ENCODE measurements around the gene ARSG. TPM values are rescaled to one million over a fixed set of nuclear protein-coding genes. Genes with fewer than 3 reads are reported as not detected.
"Not testable (repeated sequence)": the region's sequence is repeated elsewhere in the genome, so short reads cannot be mapped to it uniquely, and the experiment has no call there.

ARSG gene
- polyA plus RNA-seq, 3 donors, result 15.5 to 19.3 (median 19.2) TPM

DNA sequence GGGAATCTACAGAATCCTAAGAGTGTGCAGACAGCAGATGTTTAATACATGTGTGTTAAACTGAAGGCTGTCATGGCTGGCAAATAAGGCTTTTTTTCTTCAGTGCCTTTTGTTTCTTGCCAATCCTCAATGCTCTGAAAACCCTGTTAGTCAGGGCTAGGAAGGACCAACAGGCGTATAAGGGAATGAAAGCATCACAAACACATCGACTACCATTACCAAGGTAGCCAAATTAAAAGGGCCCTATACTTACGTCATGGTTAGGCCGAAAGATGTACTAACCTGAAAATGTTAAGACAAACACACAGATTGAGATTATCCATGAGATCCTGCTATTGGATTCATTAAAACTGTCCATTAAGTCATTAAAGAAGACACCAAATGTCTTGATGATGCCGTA, 13.5 kb upstream of the ARSG start:
- intact Hi-C loops (cut with micrococcal nuclease), result loop anchor here in 1 of 2 donors (10.0 kb wide), 1 partner anchor 117 kb away; no protein-coding TSS in a partner anchor
- 100% methylated on average over 2 of the region's 5 CpGs for WGBS (ENCODE audit: insufficient coverage)
- Mint-ChIP-seq H3K27me3 (ENCODE audit: low read depth in 3 of 3) (no peaks in the 10 kb centered on the region), H3K9me3 (peaks cover 3 to 13% (median 7%) of the 10 kb centered on the region in 7 donors), H3K36me3 (peaks cover 86 to 98% of the 10 kb centered on the region in 2 donors), H3K27ac (no peak overlapping the region), H3K4me3 (no peak overlapping the region), H3K4me1 (peaks cover 11% of the 10 kb centered on the region)
- Histone ChIP-seq H3K4me3 (replicated peaks in 1 of 3; ENCODE audit: low read depth in 2 of 3, low read length in 3 of 3) (no peak overlapping the region), H3K4me2 (replicated peaks; ENCODE audit: extremely low read depth, low read length, poor library complexity, severe bottlenecking) (no peak overlapping the region), H4K20me1 (ENCODE audit: insufficient read depth, low read length) (peaks cover 90% of the 10 kb centered on the region), H3K27ac (ENCODE audit: low read depth in 1 of 2, low read length in 2 of 2) (no peak overlapping the region), H3K36me3 (replicated peaks in 1 of 2; ENCODE audit: control insufficient read depth in 1 of 2, insufficient read depth in 2 of 2, low read length in 2 of 2) (peaks cover 70 to 94% of the 10 kb centered on the region in 2 donors), H3K79me2 (ENCODE audit: insufficient read depth, low read length) (peaks cover 33% of the 10 kb centered on the region), H3K27me3 (ENCODE audit: control insufficient read depth in 2 of 2, insufficient read depth in 2 of 2, low read length in 2 of 2) (no peaks in the 10 kb centered on the region), H3K9ac (ENCODE audit: insufficient read depth, low read length, poor library complexity, severe bottlenecking) (no peak overlapping the region), H3K9me3 (replicated peaks in 1 of 2; ENCODE audit: control insufficient read depth in 1 of 2, insufficient read depth in 1 of 2, low read length in 2 of 2) (no peaks in the 10 kb centered on the region), H3K4me1 (ENCODE audit: control insufficient read depth in 1 of 2, insufficient read depth in 2 of 2, low read length in 2 of 2) (no peaks in the 10 kb centered on the region), H2AFZ (ENCODE audit: insufficient read depth, low read depth, low read length, poor library complexity, severe bottlenecking) (no peak overlapping the region)
- TF ChIP-seq, protein P1, sequence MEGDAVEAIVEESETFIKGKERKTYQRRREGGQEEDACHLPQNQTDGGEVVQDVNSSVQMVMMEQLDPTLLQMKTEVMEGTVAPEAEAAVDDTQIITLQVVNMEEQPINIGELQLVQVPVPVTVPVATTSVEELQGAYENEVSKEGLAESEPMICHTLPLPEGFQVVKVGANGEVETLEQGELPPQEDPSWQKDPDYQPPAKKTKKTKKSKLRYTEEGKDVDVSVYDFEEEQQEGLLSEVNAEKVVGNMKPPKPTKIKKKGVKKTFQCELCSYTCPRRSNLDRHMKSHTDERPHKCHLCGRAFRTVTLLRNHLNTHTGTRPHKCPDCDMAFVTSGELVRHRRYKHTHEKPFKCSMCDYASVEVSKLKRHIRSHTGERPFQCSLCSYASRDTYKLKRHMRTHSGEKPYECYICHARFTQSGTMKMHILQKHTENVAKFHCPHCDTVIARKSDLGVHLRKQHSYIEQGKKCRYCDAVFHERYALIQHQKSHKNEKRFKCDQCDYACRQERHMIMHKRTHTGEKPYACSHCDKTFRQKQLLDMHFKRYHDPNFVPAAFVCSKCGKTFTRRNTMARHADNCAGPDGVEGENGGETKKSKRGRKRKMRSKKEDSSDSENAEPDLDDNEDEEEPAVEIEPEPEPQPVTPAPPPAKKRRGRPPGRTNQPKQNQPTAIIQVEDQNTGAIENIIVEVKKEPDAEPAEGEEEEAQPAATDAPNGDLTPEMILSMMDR (IDR thresholded peaks at IDR 0.05), result no peak
- no peak for DNase-seq

DNA sequence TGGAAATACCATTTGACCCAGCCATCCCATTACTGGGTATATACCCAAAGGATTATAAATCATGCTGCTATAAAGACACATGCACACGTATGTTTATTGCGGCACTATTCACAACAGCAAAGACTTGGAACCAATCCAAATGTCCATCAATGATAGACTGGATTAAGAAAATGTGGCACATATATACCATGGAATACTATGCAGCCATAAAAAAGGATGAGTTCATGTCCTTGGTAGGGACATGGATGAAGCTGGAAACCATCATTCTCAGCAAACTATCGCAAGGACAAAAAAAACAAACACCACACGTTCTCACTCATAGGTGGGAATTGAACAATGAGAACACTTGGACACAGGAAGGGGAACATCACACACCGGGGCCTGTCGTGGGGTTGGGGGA, 9.3 kb upstream of the ARSG start:
- H3K4me3 ChIP-seq (replicated peaks in 1 of 3; ENCODE audit: low read depth in 2 of 3, low read length in 3 of 3); H3K4me3 Mint-ChIP-seq; H3K4me2 ChIP-seq (replicated peaks; ENCODE audit: extremely low read depth, low read length, poor library complexity, severe bottlenecking); H2AFZ ChIP-seq (ENCODE audit: insufficient read depth, low read depth, low read length, poor library complexity, severe bottlenecking); H3K27ac Mint-ChIP-seq; intact Hi-C loops (cut with micrococcal nuclease); H3K27ac ChIP-seq (ENCODE audit: low read depth in 1 of 2, low read length in 2 of 2); H3K9me3 ChIP-seq (replicated peaks in 1 of 2; ENCODE audit: control insufficient read depth in 1 of 2, insufficient read depth in 1 of 2, low read length in 2 of 2); H3K4me1 Mint-ChIP-seq; H3K27me3 Mint-ChIP-seq (ENCODE audit: low read depth in 3 of 3); H3K27me3 ChIP-seq (ENCODE audit: control insufficient read depth in 2 of 2, insufficient read depth in 2 of 2, low read length in 2 of 2); H3K9ac ChIP-seq (ENCODE audit: insufficient read depth, low read length, poor library complexity, severe bottlenecking); DNase-seq; H3K4me1 ChIP-seq (ENCODE audit: control insufficient read depth in 1 of 2, insufficient read depth in 2 of 2, low read length in 2 of 2): not testable (repeated sequence)
- H3K36me3 ChIP-seq (replicated peaks in 1 of 2; ENCODE audit: control insufficient read depth in 1 of 2, insufficient read depth in 2 of 2, low read length in 2 of 2), result peaks cover 62 to 92% of the 10 kb centered on the region in 2 donors
- Mint-ChIP-seq H3K36me3 (peaks cover 68 to 93% of the 10 kb centered on the region in 2 donors), H3K9me3 (peaks cover 3 to 13% (median 7%) of the 10 kb centered on the region in 7 donors)
- peaks cover 77% of the 10 kb centered on the region for H4K20me1 ChIP-seq (ENCODE audit: insufficient read depth, low read length)
- H3K79me2 ChIP-seq (ENCODE audit: insufficient read depth, low read length), result peaks cover 71% of the 10 kb centered on the region
- no CpG with 5 or more reads among the region's 6 CpGs for WGBS (ENCODE audit: insufficient coverage)
